ENCODE measurements around the gene TTBK1.

The TTBK1 gene

GRCh38 chr6:43221046-43221972 lies 22.0 kb upstream of the TTBK1 start:
- TF ChIP-seq, protein P1, sequence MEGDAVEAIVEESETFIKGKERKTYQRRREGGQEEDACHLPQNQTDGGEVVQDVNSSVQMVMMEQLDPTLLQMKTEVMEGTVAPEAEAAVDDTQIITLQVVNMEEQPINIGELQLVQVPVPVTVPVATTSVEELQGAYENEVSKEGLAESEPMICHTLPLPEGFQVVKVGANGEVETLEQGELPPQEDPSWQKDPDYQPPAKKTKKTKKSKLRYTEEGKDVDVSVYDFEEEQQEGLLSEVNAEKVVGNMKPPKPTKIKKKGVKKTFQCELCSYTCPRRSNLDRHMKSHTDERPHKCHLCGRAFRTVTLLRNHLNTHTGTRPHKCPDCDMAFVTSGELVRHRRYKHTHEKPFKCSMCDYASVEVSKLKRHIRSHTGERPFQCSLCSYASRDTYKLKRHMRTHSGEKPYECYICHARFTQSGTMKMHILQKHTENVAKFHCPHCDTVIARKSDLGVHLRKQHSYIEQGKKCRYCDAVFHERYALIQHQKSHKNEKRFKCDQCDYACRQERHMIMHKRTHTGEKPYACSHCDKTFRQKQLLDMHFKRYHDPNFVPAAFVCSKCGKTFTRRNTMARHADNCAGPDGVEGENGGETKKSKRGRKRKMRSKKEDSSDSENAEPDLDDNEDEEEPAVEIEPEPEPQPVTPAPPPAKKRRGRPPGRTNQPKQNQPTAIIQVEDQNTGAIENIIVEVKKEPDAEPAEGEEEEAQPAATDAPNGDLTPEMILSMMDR (IDR thresholded peaks at IDR 0.05; ENCODE audit: control insufficient read depth, extremely low read depth, insufficient read depth): no peak
- no peak for DNase-seq (ENCODE audit: low read depth)
- H3K4me3 ChIP-seq (ENCODE audit: low read depth, low read length): no peak overlapping the region

- TF ChIP-seq, protein P1 (IDR thresholded peaks at IDR 0.05; ENCODE audit: control insufficient read depth, extremely low read depth, insufficient read depth): no peak
- no peak for DNase-seq (ENCODE audit: low read depth)
- H3K4me3 ChIP-seq (ENCODE audit: low read depth, low read length): no peak overlapping the region
Measured at GRCh38 chr6:43222418-43223059, 20.7 kb upstream of the TTBK1 start.

GRCh38 chr6:43223175-43223574 lies 20.1 kb upstream of the TTBK1 start:
- TF ChIP-seq, protein P1 (IDR thresholded peaks at IDR 0.05; ENCODE audit: control insufficient read depth, extremely low read depth, insufficient read depth): no peak
- DNase-seq (ENCODE audit: low read depth): no peak
- no peak overlapping the region for H3K4me3 ChIP-seq (ENCODE audit: low read depth, low read length)

GRCh38 chr6:43226192-43226851 lies 17.0 kb upstream of the TTBK1 start:
- TF ChIP-seq, protein P1 (IDR thresholded peaks at IDR 0.05; ENCODE audit: control insufficient read depth, extremely low read depth, insufficient read depth): no peak
- no peak overlapping the region for H3K4me3 ChIP-seq (ENCODE audit: low read depth, low read length)
- no peak for DNase-seq (ENCODE audit: low read depth)

- TF ChIP-seq, protein P1 (IDR thresholded peaks at IDR 0.05; ENCODE audit: control insufficient read depth, extremely low read depth, insufficient read depth): peak; percentile 86
- DNase-seq (ENCODE audit: low read depth): no peak
- peak within 1 kb of the TSS; percentile 54 for H3K4me3 ChIP-seq (ENCODE audit: low read depth, low read length)
Measured at GRCh38 chr6:43228951-43229802, 14.1 kb upstream of the TTBK1 start, which contains the start of gene DNPH1. Gene DNPH1, minus strand, starts transcription at chr6:43229481. Its CDS starts 25 bp downstream, at chr6:43229456.
